ENCODE measurements around the gene SEC61B. TPM values are rescaled to one million over a fixed set of nuclear protein-coding genes. Genes with fewer than 3 reads are reported as not detected.
A peak's percentile ranks its signal among the peaks of the same experiment; 100 is the strongest.

The SEC61B gene
- total and polyA plus RNA-seq, 4 experiments from 2014 or later: 101 to 532 (median 248) TPM

GRCh38 chr9:99180199-99180598, 41.9 kb upstream of the SEC61B start:
- no peaks in the 10 kb centered on the region for H3K36me3 ChIP-seq (ENCODE audit: insufficient read depth, low read length)
- POLR2A ChIA-PET (ENCODE audit: partially characterized antibody): no interaction called here
- no peaks in the 10 kb centered on the region for H3K27me3 ChIP-seq (ENCODE audit: insufficient read depth, low read length)
- Mint-ChIP-seq H3K36me3 (no peaks in the 10 kb centered on the region), H3K27ac (peak overlapping the region in 1 of 7 donors; percentile 2), H3K4me3 (no peak overlapping the region), H3K4me1 (peaks cover 5 to 7% (median 6%) of the 10 kb centered on the region in 4 donors), H3K27me3 (no peaks in the 10 kb centered on the region), H3K9me3 (no peaks in the 10 kb centered on the region)
- peaks cover 6% of the 10 kb centered on the region for H3K4me1 ChIP-seq (ENCODE audit: insufficient read depth, low read length)
- intact Hi-C loops (cut with micrococcal nuclease): loop anchor here (5.0 kb wide), 1 partner anchor 627 kb away; no protein-coding TSS in a partner anchor
- no peak overlapping the region for H3K27ac ChIP-seq (ENCODE audit: low read depth, low read length)
- CTCF ChIA-PET (ENCODE audit: partially characterized antibody): no interaction called here
- no peaks in the 10 kb centered on the region for H3K9me3 ChIP-seq (ENCODE audit: control insufficient read depth in 1 of 2, low read length in 2 of 2)
- H3K4me3 ChIP-seq (ENCODE audit: low read length in 2 of 2): no peak overlapping the region
- no peak for DNase-seq

- Histone ChIP-seq H3K4me1 (ENCODE audit: insufficient read depth, low read length) (peaks cover 6% of the 10 kb centered on the region), H3K36me3 (ENCODE audit: insufficient read depth, low read length) (no peaks in the 10 kb centered on the region), H3K4me3 (ENCODE audit: low read length in 2 of 2) (no peak overlapping the region), H3K27ac (ENCODE audit: low read depth, low read length) (no peak overlapping the region), H3K9me3 (ENCODE audit: control insufficient read depth in 1 of 2, low read length in 2 of 2) (no peaks in the 10 kb centered on the region), H3K27me3 (ENCODE audit: insufficient read depth, low read length) (no peaks in the 10 kb centered on the region)
- ChIA-PET CTCF (ENCODE audit: partially characterized antibody) (interaction anchor here (1.4 kb wide), 1 partner anchor 181 kb away, joined by 3 read pairs; no protein-coding TSS in a partner anchor), POLR2A (ENCODE audit: partially characterized antibody) (no interaction called here)
- Mint-ChIP-seq H3K4me1 (peaks cover 5 to 7% (median 6%) of the 10 kb centered on the region in 4 donors), H3K36me3 (no peaks in the 10 kb centered on the region), H3K9me3 (no peaks in the 10 kb centered on the region), H3K27me3 (no peaks in the 10 kb centered on the region), H3K4me3 (no peak overlapping the region), H3K27ac (no peak overlapping the region)
- intact Hi-C loops (cut with micrococcal nuclease): loop anchor here (5.0 kb wide), 1 partner anchor 627 kb away; no protein-coding TSS in a partner anchor
- DNase-seq: no peak
Measured at GRCh38 chr9:99180662-99181061, 41.4 kb upstream of the SEC61B start.

- no peaks in the 10 kb centered on the region for H3K36me3 Mint-ChIP-seq
- no peak for DNase-seq
- Histone ChIP-seq H3K36me3 (ENCODE audit: insufficient read depth, low read length) (no peaks in the 10 kb centered on the region), H3K27ac (ENCODE audit: low read depth, low read length) (no peak overlapping the region), H3K4me1 (ENCODE audit: insufficient read depth, low read length) (peaks cover 6% of the 10 kb centered on the region), H3K27me3 (ENCODE audit: insufficient read depth, low read length) (no peaks in the 10 kb centered on the region), H3K9me3 (ENCODE audit: control insufficient read depth in 1 of 2, low read length in 2 of 2) (no peaks in the 10 kb centered on the region), H3K4me3 (ENCODE audit: low read length in 2 of 2) (no peak overlapping the region)
- no peaks in the 10 kb centered on the region for H3K9me3 Mint-ChIP-seq
- no peak overlapping the region for H3K4me3 Mint-ChIP-seq
- H3K27ac Mint-ChIP-seq: peak overlapping the region in 1 of 7 donors; percentile 15
- H3K27me3 Mint-ChIP-seq: no peaks in the 10 kb centered on the region
- peaks cover 5 to 7% (median 6%) of the 10 kb centered on the region in 4 donors for H3K4me1 Mint-ChIP-seq
- ChIA-PET CTCF (ENCODE audit: partially characterized antibody) (interaction anchor here (1.4 to 7.6 kb wide), 4 partner anchors 9 to 181 kb away, joined by 3 to 40 read pairs (median 4); no protein-coding TSS in a partner anchor), POLR2A (ENCODE audit: partially characterized antibody) (no interaction called here)
- intact Hi-C loops (cut with micrococcal nuclease): loop anchor here (5.0 kb wide), 1 partner anchor 626 kb away; no protein-coding TSS in a partner anchor
Measured at GRCh38 chr9:99181206-99181605, 40.9 kb upstream of the SEC61B start.

DNA sequence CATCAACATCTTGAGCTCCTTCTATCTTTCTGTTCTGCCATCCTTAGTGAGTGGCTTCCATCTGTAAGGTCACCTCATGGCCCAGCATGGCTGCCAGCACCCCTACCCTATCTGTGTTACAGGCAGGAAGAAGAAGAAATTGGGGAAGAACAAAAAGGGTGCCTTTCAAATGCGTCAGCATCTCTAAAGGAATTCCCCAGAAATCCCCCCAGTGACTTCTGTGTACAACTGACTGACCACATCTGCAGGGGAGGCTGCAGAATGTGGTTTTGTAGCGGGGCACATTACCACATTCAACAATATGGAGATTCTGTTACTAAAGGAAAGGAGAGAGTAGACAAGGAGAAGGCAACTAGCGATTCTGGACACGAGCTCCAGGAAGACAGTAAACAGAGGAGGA, 40.5 kb upstream of the SEC61B start:
- H3K36me3 Mint-ChIP-seq: no peaks in the 10 kb centered on the region
- POLR2A ChIA-PET (ENCODE audit: partially characterized antibody): no interaction called here
- H3K4me3 ChIP-seq (ENCODE audit: low read length in 2 of 2): no peak overlapping the region
- H3K27me3 ChIP-seq (ENCODE audit: insufficient read depth, low read length): no peaks in the 10 kb centered on the region
- peak in 2 of 5 donors; percentile 3 to 5 for DNase-seq
- peak overlapping the region in 2 of 7 donors; percentile 15 to 25 for H3K27ac Mint-ChIP-seq
- H3K4me3 Mint-ChIP-seq: peak overlapping the region in 1 of 8 donors; percentile 15
- H3K4me1 ChIP-seq (ENCODE audit: insufficient read depth, low read length): peaks cover 6% of the 10 kb centered on the region
- no peak overlapping the region for H3K27ac ChIP-seq (ENCODE audit: low read depth, low read length)
- H3K36me3 ChIP-seq (ENCODE audit: insufficient read depth, low read length): no peaks in the 10 kb centered on the region
- H3K9me3 Mint-ChIP-seq: no peaks in the 10 kb centered on the region
- no peaks in the 10 kb centered on the region for H3K9me3 ChIP-seq (ENCODE audit: control insufficient read depth in 1 of 2, low read length in 2 of 2)
- intact Hi-C loops (cut with micrococcal nuclease): loop anchor here (5.0 kb wide), 1 partner anchor 626 kb away; no protein-coding TSS in a partner anchor
- CTCF ChIA-PET (ENCODE audit: partially characterized antibody): interaction anchor here (1.4 to 7.6 kb wide), 4 partner anchors 9 to 182 kb away, joined by 3 to 40 read pairs (median 4); no protein-coding TSS in a partner anchor
- no peaks in the 10 kb centered on the region for H3K27me3 Mint-ChIP-seq
- peaks cover 5 to 7% (median 6%) of the 10 kb centered on the region in 4 donors for H3K4me1 Mint-ChIP-seq

- CTCF ChIA-PET (ENCODE audit: partially characterized antibody): interaction anchor here (0.6 to 7.6 kb wide), 8 partner anchors 9 to 184 kb away, joined by 3 to 40 read pairs (median 3); no protein-coding TSS in a partner anchor
- DNase-seq: no peak
- POLR2A ChIA-PET (ENCODE audit: partially characterized antibody): no interaction called here
- H3K9me3 ChIP-seq (ENCODE audit: control insufficient read depth in 1 of 2, low read length in 2 of 2): no peaks in the 10 kb centered on the region
- H3K27ac ChIP-seq (ENCODE audit: low read depth, low read length): no peak overlapping the region
- Mint-ChIP-seq H3K36me3 (no peaks in the 10 kb centered on the region), H3K4me3 (no peak overlapping the region), H3K9me3 (no peaks in the 10 kb centered on the region), H3K27ac (no peak overlapping the region), H3K27me3 (no peaks in the 10 kb centered on the region), H3K4me1 (peaks cover 5 to 7% (median 6%) of the 10 kb centered on the region in 4 donors)
- intact Hi-C loops (cut with micrococcal nuclease): loop anchor here (5.0 kb wide), 1 partner anchor 625 kb away; no protein-coding TSS in a partner anchor
- H3K4me3 ChIP-seq (ENCODE audit: low read length in 2 of 2): no peak overlapping the region
- peaks cover 6% of the 10 kb centered on the region for H3K4me1 ChIP-seq (ENCODE audit: insufficient read depth, low read length)
- no peaks in the 10 kb centered on the region for H3K36me3 ChIP-seq (ENCODE audit: insufficient read depth, low read length)
- no peaks in the 10 kb centered on the region for H3K27me3 ChIP-seq (ENCODE audit: insufficient read depth, low read length)
Measured at GRCh38 chr9:99182356-99182755, 39.7 kb upstream of the SEC61B start.

GRCh38 chr9:99183616-99184015, 38.5 kb upstream of the SEC61B start:
- H3K36me3 Mint-ChIP-seq: no peaks in the 10 kb centered on the region
- peak overlapping the region in 1 of 7 donors; percentile 55 for H3K27ac Mint-ChIP-seq
- H3K4me3 ChIP-seq (ENCODE audit: low read length in 2 of 2): no peak overlapping the region
- intact Hi-C loops (cut with micrococcal nuclease): loop anchor here (1.0 to 5.0 kb wide), 4 partner anchors 39 to 1141 kb away; partner anchors contain the start of gene SEC61B
- peaks cover 6% of the 10 kb centered on the region for H3K4me1 ChIP-seq (ENCODE audit: insufficient read depth, low read length)
- ChIA-PET POLR2A (ENCODE audit: partially characterized antibody) (no interaction called here), CTCF (ENCODE audit: partially characterized antibody) (interaction anchor here (0.9 to 7.6 kb wide), 11 partner anchors 11 to 1412 kb away, joined by 3 to 40 read pairs (median 8); partner anchors contain the start of genes ALG2 and SEC61B)
- no peak overlapping the region for H3K27ac ChIP-seq (ENCODE audit: low read depth, low read length)
- H3K9me3 Mint-ChIP-seq: no peaks in the 10 kb centered on the region
- DNase-seq: no peak
- H3K9me3 ChIP-seq (ENCODE audit: control insufficient read depth in 1 of 2, low read length in 2 of 2): no peaks in the 10 kb centered on the region
- H3K27me3 ChIP-seq (ENCODE audit: insufficient read depth, low read length): no peaks in the 10 kb centered on the region
- H3K4me1 Mint-ChIP-seq: peaks cover 5 to 7% (median 6%) of the 10 kb centered on the region in 4 donors
- H3K27me3 Mint-ChIP-seq: peaks cover 0 to 2% of the 10 kb centered on the region in 2 donors
- no peak overlapping the region for H3K4me3 Mint-ChIP-seq
- no peaks in the 10 kb centered on the region for H3K36me3 ChIP-seq (ENCODE audit: insufficient read depth, low read length)

- peaks cover 6% of the 10 kb centered on the region for H3K4me1 ChIP-seq (ENCODE audit: insufficient read depth, low read length)
- peaks cover 5 to 7% (median 6%) of the 10 kb centered on the region in 4 donors for H3K4me1 Mint-ChIP-seq
- POLR2A ChIA-PET (ENCODE audit: partially characterized antibody): interaction anchor here (1.2 kb wide), 1 partner anchor 170 kb away, joined by 3 read pairs; no protein-coding TSS in a partner anchor
Measured at GRCh38 chr9:99184110-99184474, 38.0 kb upstream of the SEC61B start.

More at GRCh38 chr9:99184110-99184474, 38.0 kb upstream of the SEC61B start:
- Mint-ChIP-seq H3K36me3 (no peaks in the 10 kb centered on the region), H3K27me3 (peaks cover under 1 to 2% of the 10 kb centered on the region in 2 donors), H3K4me3 (no peak overlapping the region), H3K27ac (peak overlapping the region in 1 of 7 donors; percentile 55), H3K9me3 (no peaks in the 10 kb centered on the region)
- H3K4me3 ChIP-seq (ENCODE audit: low read length in 2 of 2): no peak overlapping the region
- intact Hi-C loops (cut with micrococcal nuclease): loop anchor here (1.0 to 5.0 kb wide), 4 partner anchors 39 to 1140 kb away; partner anchors contain the start of gene SEC61B
- H3K27ac ChIP-seq (ENCODE audit: low read depth, low read length): no peak overlapping the region
- H3K36me3 ChIP-seq (ENCODE audit: insufficient read depth, low read length): no peaks in the 10 kb centered on the region
- CTCF ChIA-PET (ENCODE audit: partially characterized antibody): interaction anchor here (0.7 to 7.6 kb wide), 27 partner anchors 8 to 1412 kb away, joined by 3 to 40 read pairs (median 5); partner anchors contain the start of genes ALG2 and SEC61B
- no peak for DNase-seq
- no peaks in the 10 kb centered on the region for H3K27me3 ChIP-seq (ENCODE audit: insufficient read depth, low read length)
- H3K9me3 ChIP-seq (ENCODE audit: control insufficient read depth in 1 of 2, low read length in 2 of 2): no peaks in the 10 kb centered on the region

All from CD4-positive, alpha-beta memory T cell (primary cell).